Hepatocyte (in vitro differentiated cells): ENCODE measurements around the gene RSKR.

Experiments used
- CTCF ChIP-seq: fragments of 200-600 bp; sonication (generic); IDR thresholded peaks from 2 replicates; pipeline ENCODE4 v1.5.1; 2016; ENCODE audit warnings: antibody characterized with exemption, mild to moderate bottlenecking; ENCODE audit not compliant: poor library complexity
- EZH2 ChIP-seq: fragments of 200-600 bp; sonication (generic); IDR thresholded peaks from 2 replicates; pipeline ENCODE4 v1.6.1; 2016; ENCODE audit warnings: antibody characterized with exemption, mild to moderate bottlenecking, borderline replicate concordance
- EZH2phosphoT487 ChIP-seq: fragments of 200-600 bp; sonication (generic); IDR thresholded peaks from one replicate; pipeline ENCODE4 v1.6.1; 2018; ENCODE audit warnings: antibody characterized with exemption, mild to moderate bottlenecking, low read depth, moderate library complexity; ENCODE audit not compliant: unreplicated experiment, severe bottlenecking

DNA sequence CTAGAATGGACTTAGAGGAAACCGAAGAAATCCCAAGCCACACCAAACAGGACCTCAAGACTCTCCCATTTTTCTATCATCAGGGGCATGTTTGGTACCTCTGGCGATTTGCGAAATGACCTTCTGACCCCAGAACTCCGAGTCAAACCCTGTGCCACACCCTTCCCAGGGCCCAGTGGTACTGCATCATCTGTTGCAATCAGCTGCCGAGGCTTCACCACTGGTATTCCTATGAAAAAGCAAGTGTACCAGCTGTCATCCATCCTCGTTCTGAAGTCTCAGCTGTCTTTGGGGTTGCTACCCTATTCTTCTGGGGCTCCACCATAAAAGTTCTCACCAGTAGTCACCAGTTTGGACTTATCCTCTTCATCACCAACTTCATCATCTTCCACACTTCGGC lies 2.3 kb upstream of the RSKR start:
- TF ChIP-seq EZH2phosphoT487 (no peak), EZH2 (no peak), CTCF (no peak)
